Trophoblast cell (in vitro differentiated cells and primary cell): ENCODE results near the gene MAPK4.

Experiments used
- DNase-seq, 2 donors: peaks; one replicate each; pipeline ENCODE4 v3.0.0-alpha.2; 2016
- H2AFZ ChIP-seq: 2 replicates; pipeline ENCODE4 v1.6.1; 2013; ENCODE audit warnings: low read length, moderate library complexity, mild to moderate bottlenecking; ENCODE audit not compliant: insufficient read depth, poor library complexity
- H2AK5ac ChIP-seq: 2 replicates; pipeline ENCODE4 v1.6.1; 2013; ENCODE audit warnings: mild to moderate bottlenecking, low read length
- H2BK120ac ChIP-seq: 2 replicates; pipeline ENCODE4 v1.6.1; 2013; ENCODE audit warnings: low read length, mild to moderate bottlenecking, moderate library complexity; ENCODE audit not compliant: insufficient read depth, poor library complexity
- H2BK12ac ChIP-seq: 2 replicates; pipeline ENCODE4 v1.6.1; 2013; ENCODE audit warnings: mild to moderate bottlenecking, low read length, moderate library complexity
- H2BK5ac ChIP-seq: 2 replicates; pipeline ENCODE4 v1.6.1; 2013; ENCODE audit warnings: low read length, low read depth, moderate library complexity, mild to moderate bottlenecking; ENCODE audit not compliant: poor library complexity
- H3K14ac ChIP-seq: 2 replicates; pipeline ENCODE4 v1.6.1; 2013; ENCODE audit warnings: mild to moderate bottlenecking, low read length
- H3K18ac ChIP-seq: 2 replicates; pipeline ENCODE4 v1.6.1; 2013; ENCODE audit warnings: mild to moderate bottlenecking, low read length
- H3K23ac ChIP-seq: 2 replicates; pipeline ENCODE4 v1.6.1; 2013; ENCODE audit warnings: low read length
- H3K27ac ChIP-seq: 2 replicates; pipeline ENCODE4 v1.5.1; 2013; ENCODE audit warnings: low read depth, mild to moderate bottlenecking, inconsistent platforms, low read length, moderate library complexity
- H3K27me3 ChIP-seq: 2 replicates; pipeline ENCODE4 v1.6.1; 2013; ENCODE audit warnings: inconsistent platforms, mild to moderate bottlenecking, low read length, moderate library complexity; ENCODE audit not compliant: insufficient read depth
- H3K36me3 ChIP-seq, 2 experiments: 1 replicate in 1 of 2; 2 replicates in 1 of 2; pipeline ENCODE4 v1.6.1; 2013; ENCODE audit warnings: low read length in 2 of 2, mild to moderate bottlenecking in 2 of 2, moderate library complexity in 1 of 2; ENCODE audit not compliant: insufficient read depth in 2 of 2, control insufficient read depth in 1 of 2
- H3K4ac ChIP-seq: 2 replicates; pipeline ENCODE4 v1.6.1; 2013; ENCODE audit warnings: low read depth, mild to moderate bottlenecking, low read length, moderate library complexity
- H3K4me1 ChIP-seq, 2 experiments: 1 replicate in 1 of 2; 2 replicates in 1 of 2; pipeline ENCODE4 v1.6.1; 2013; ENCODE audit warnings: low read length in 2 of 2, mild to moderate bottlenecking in 2 of 2, moderate library complexity in 1 of 2; ENCODE audit not compliant: insufficient read depth in 2 of 2, control insufficient read depth in 1 of 2
- H3K4me2 ChIP-seq: 2 replicates; pipeline ENCODE4 v1.6.1; 2013; ENCODE audit warnings: inconsistent platforms, mild to moderate bottlenecking, low read length, moderate library complexity
- H3K4me3 ChIP-seq: 2 replicates; pipeline ENCODE4 v1.5.1; 2013; ENCODE audit warnings: mild to moderate bottlenecking, low read depth, low read length, inconsistent platforms
- H3K79me1 ChIP-seq: one replicate; pipeline ENCODE4 v1.6.1; 2013; ENCODE audit warnings: low read length
- H3K79me2 ChIP-seq: 2 replicates; pipeline ENCODE4 v1.6.1; 2013; ENCODE audit warnings: low read length, mild to moderate bottlenecking; ENCODE audit not compliant: control insufficient read depth, insufficient read depth, poor library complexity
- H3K9ac ChIP-seq: 2 replicates; pipeline ENCODE4 v1.6.1; 2013; ENCODE audit warnings: mild to moderate bottlenecking, low read length
- H3K9me3 ChIP-seq: 2 replicates; pipeline ENCODE4 v1.6.1; 2013; ENCODE audit warnings: low read depth, mild to moderate bottlenecking, control low read depth, inconsistent platforms, low read length; ENCODE audit not compliant: insufficient read depth
- H4K12ac ChIP-seq: 2 replicates; pipeline ENCODE4 v1.6.1; 2013; ENCODE audit warnings: low read depth, mild to moderate bottlenecking, low read length, moderate library complexity
- H4K8ac ChIP-seq: 2 replicates; pipeline ENCODE4 v1.6.1; 2013; ENCODE audit warnings: low read depth, mild to moderate bottlenecking, low read length, moderate library complexity
- H4K91ac ChIP-seq: one replicate; pipeline ENCODE4 v1.6.1; 2013; ENCODE audit warnings: low read depth, mild to moderate bottlenecking, low read length, moderate library complexity
- WGBS: extraction: QIAGEN DNeasy Blood & Tissue Kit; methylation state at CpG from one replicate; pipeline ENCODE4 v1.1.7; 2013; ENCODE audit warnings: missing lambda C conversion rate; ENCODE audit not compliant: insufficient read length, insufficient coverage; ENCODE audit errors: extremely low coverage; 5-methylcytosine and 5-hydroxymethylcytosine counted together

Gene MAPK4

GRCh38 chr18:50682852-50683251 lies 123.0 kb downstream of the MAPK4 start:
- H3K79me2 ChIP-seq: no peaks in the 10 kb centered on the region
- no peaks in the 10 kb centered on the region for H3K27me3 ChIP-seq
- no peak overlapping the region for H3K18ac ChIP-seq
- no peak overlapping the region for H3K23ac ChIP-seq
- H2BK120ac ChIP-seq: no peak overlapping the region
- no peak overlapping the region for H3K27ac ChIP-seq
- no peak overlapping the region for H4K8ac ChIP-seq
- peak in 1 of 2 donors; percentile 27 for DNase-seq
- no CpG with 5 or more reads among the region's 1 CpG for WGBS
- H2BK5ac ChIP-seq: no peak overlapping the region
- H4K91ac ChIP-seq: no peak overlapping the region
- H3K14ac ChIP-seq: no peak overlapping the region
- no peak overlapping the region for H4K12ac ChIP-seq
- no peaks in the 10 kb centered on the region for H3K79me1 ChIP-seq
- H2AK5ac ChIP-seq: no peak overlapping the region
- H3K9ac ChIP-seq: no peak overlapping the region
- H3K4ac ChIP-seq: no peak overlapping the region
- H2AFZ ChIP-seq: no peak overlapping the region
- peaks cover 2% of the 10 kb centered on the region for H3K9me3 ChIP-seq
- H3K36me3 ChIP-seq: no peaks in the 10 kb centered on the region
- no peaks in the 10 kb centered on the region for H3K4me1 ChIP-seq
- H3K4me3 ChIP-seq: no peak overlapping the region
- H2BK12ac ChIP-seq: no peak overlapping the region
- H3K4me2 ChIP-seq: no peak overlapping the region

- WGBS: no CpG with 5 or more reads among the region's 8 CpGs
Observed at GRCh38 chr18:50686409-50686808, 126.5 kb downstream of the MAPK4 start.

GRCh38 chr18:50687491-50687890 lies 127.6 kb downstream of the MAPK4 start:
- Histone ChIP-seq H2BK120ac (no peak overlapping the region), H3K18ac (no peak overlapping the region), H3K4me2 (no peak overlapping the region), H3K79me1 (no peaks in the 10 kb centered on the region), H3K14ac (no peak overlapping the region), H2BK5ac (no peak overlapping the region), H3K23ac (no peak overlapping the region), H3K79me2 (no peaks in the 10 kb centered on the region), H3K4me1 (no peaks in the 10 kb centered on the region), H2BK12ac (no peak overlapping the region), H4K8ac (no peak overlapping the region), H3K27ac (no peak overlapping the region), H2AFZ (no peak overlapping the region), H2AK5ac (no peak overlapping the region), H4K91ac (no peak overlapping the region), H4K12ac (no peak overlapping the region), H3K27me3 (no peaks in the 10 kb centered on the region), H3K4ac (no peak overlapping the region), H3K4me3 (no peak overlapping the region), H3K36me3 (no peaks in the 10 kb centered on the region), H3K9ac (no peak overlapping the region), H3K9me3 (no peaks in the 10 kb centered on the region)
- WGBS: no CpG with 5 or more reads among the region's 11 CpGs
- no peak for DNase-seq

More at GRCh38 chr18:50686409-50686808, 126.5 kb downstream of the MAPK4 start:
- Histone ChIP-seq H2BK120ac (no peak overlapping the region), H3K23ac (no peak overlapping the region), H4K8ac (no peak overlapping the region), H3K36me3 (no peaks in the 10 kb centered on the region), H3K9ac (no peak overlapping the region), H4K91ac (no peak overlapping the region), H2BK5ac (no peak overlapping the region), H2AK5ac (no peak overlapping the region), H3K4me3 (no peak overlapping the region), H3K14ac (no peak overlapping the region), H3K79me1 (no peaks in the 10 kb centered on the region), H3K18ac (no peak overlapping the region), H3K9me3 (no peaks in the 10 kb centered on the region), H2BK12ac (no peak overlapping the region), H3K27ac (no peak overlapping the region), H3K79me2 (no peaks in the 10 kb centered on the region), H3K4ac (no peak overlapping the region), H3K4me1 (no peaks in the 10 kb centered on the region), H3K27me3 (no peaks in the 10 kb centered on the region), H2AFZ (no peak overlapping the region), H4K12ac (no peak overlapping the region), H3K4me2 (no peak overlapping the region)
- DNase-seq: peak in 1 of 2 donors; percentile 3

GRCh38 chr18:50689578-50689977 lies 129.7 kb downstream of the MAPK4 start:
- no peak overlapping the region for H4K91ac ChIP-seq
- H3K9ac ChIP-seq: no peak overlapping the region
- no peak overlapping the region for H2AK5ac ChIP-seq
- H3K27me3 ChIP-seq: no peaks in the 10 kb centered on the region
- H2BK12ac ChIP-seq: no peak overlapping the region
- WGBS: no CpG with 5 or more reads among the region's 6 CpGs
- H3K4ac ChIP-seq: no peak overlapping the region
- no peak overlapping the region for H3K4me3 ChIP-seq
- H3K27ac ChIP-seq: no peak overlapping the region
- H2BK5ac ChIP-seq: no peak overlapping the region
- no peak overlapping the region for H3K14ac ChIP-seq
- H3K23ac ChIP-seq: no peak overlapping the region
- no peaks in the 10 kb centered on the region for H3K36me3 ChIP-seq
- no peaks in the 10 kb centered on the region for H3K79me1 ChIP-seq
- no peaks in the 10 kb centered on the region for H3K79me2 ChIP-seq
- H3K4me1 ChIP-seq: no peaks in the 10 kb centered on the region
- no peak overlapping the region for H2AFZ ChIP-seq
- DNase-seq: no peak
- no peak overlapping the region for H2BK120ac ChIP-seq
- H3K9me3 ChIP-seq: no peaks in the 10 kb centered on the region
- no peak overlapping the region for H4K12ac ChIP-seq
- H3K18ac ChIP-seq: no peak overlapping the region
- no peak overlapping the region for H3K4me2 ChIP-seq
- H4K8ac ChIP-seq: no peak overlapping the region
